Ramos (cell line): Measurements from ENCODE around the gene FNDC8.
"Not testable (repeated sequence)": the region's sequence is repeated elsewhere in the genome, so short reads cannot be mapped to it uniquely, and the experiment has no call there.

Source experiments
- in situ Hi-C: fragments of 300-500 bp; cut with MboI; formaldehyde crosslinking; loops from one replicate; pipeline ENCODE4 v1.14.3; 2022; ENCODE audit warnings: low sequenced_read_pairs; ENCODE audit not compliant: unreplicated experiment

FNDC8 gene

DNA sequence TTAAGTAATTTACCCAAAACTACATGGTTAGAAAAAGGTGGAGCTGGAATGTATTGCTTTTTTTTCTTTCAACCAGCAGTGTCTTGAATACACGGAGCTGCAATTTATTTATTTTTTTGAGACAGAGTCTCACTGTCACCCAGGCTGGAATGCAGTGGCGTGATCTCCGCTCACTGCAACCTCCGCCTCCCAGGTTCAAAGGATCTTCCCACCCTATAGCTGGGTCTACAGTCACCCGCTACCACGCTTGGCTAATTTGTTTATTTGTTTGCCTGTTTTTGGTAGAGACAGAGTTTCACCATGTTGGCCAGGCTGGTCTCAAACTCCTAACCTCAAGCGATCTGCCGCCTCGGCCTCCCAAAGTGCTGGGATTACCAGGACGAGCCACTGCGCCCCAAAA is 30.7 kb upstream of the FNDC8 start:
- in situ Hi-C loops, result not testable (repeated sequence)

DNA sequence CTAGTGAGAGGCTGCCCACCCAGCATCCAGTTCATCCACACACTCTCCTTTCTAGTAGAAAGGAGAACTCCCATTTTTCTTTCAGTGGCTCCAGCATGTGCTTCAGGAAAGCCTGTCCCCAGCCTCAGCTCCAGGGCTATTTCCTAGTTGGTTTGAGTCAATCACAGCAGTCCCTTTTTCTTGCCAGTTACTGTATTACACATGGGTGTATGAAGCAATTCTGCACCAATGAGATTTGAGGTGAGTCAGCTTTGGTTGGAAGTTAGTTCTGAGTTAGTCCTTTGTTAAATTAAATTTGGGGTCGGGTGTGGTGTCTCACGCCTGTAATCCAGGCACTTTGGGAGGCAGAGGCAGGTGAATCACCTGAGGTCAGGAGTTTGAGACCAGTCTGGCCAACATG is 26.5 kb upstream of the FNDC8 start:
- in situ Hi-C loops, result no loop called here

DNA sequence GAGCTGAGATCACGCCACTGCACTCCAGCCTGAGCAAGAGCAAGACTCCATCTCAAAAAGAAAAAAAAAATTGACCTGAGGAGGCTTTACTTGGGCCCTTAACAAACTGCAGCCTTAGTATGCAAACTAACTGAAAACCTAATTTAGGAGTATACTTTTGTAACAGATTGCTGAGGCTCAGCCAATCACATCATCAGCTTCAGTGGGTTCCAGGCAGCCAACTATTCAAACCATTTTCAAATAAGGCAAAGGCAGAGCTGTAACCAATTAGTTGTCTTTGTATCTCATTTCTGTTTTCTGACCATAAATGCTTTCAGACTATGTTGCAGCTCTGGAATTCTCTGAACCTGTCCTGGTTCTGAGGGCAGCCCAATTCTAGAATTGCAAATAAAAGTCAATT is 25.7 kb upstream of the FNDC8 start:
- in situ Hi-C loops, result no loop called here

DNA sequence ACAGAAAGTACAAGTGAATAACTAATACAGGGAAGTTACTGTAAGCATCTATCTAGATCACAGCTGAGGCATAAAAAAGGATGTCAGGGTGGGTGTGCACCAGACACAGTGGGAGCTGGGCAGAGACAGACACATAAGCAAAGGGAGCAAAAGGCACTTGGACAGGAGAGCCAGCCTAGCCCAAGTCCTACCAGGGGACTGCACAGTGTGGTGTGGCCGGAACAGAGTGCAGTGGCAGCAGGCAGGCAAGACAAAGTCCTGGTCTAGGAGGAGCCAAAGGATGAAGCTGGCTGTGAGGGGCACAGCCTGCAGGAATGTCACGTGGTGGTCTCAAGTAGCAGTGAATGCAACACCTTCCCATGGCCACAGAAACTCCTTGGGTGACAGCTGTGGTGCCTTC is 23.6 kb upstream of the FNDC8 start:
- in situ Hi-C loops, result no loop called here

DNA sequence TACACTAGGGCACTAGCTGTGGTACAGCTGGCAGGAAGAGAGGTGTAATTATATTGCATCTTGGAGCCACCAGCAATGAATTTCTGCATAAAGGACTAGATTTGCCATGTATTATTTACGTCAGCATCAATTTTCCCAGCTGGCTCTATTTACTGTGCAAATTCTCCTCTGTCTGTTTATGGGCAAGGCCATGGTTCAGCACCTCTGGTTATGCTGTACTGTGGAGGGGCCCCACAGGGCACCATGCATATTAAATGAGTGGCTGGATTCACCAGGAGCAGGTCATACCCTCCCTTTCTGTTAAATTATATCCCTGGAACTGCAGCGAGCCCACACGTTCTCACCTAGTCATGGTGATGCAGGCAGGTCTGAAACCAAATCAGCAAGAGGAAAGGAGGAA is 21.5 kb upstream of the FNDC8 start:
- in situ Hi-C loops, result loop anchor here (25.0 kb wide), 1 partner anchor 563 kb away; no protein-coding TSS in a partner anchor

DNA sequence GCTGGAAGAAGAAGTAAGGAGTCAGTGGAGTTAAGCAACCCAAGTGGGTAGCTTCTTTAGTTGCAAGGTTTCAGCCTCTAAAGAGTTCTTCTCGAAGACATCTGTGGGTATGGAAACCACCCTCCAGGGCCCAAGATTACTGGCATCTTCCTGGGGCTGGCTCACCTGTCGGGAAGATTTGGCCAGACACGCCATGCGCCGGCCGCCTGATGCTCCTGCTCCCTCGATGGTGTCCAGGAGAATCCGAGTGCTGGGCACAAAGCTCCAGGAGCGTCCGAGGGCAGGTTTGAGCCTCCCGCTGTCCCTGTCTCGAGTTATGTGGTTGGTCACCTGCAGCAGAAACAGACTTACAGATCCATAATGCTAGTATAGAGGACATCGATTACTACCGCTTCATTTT is 20.4 kb upstream of the FNDC8 start:
- in situ Hi-C loops, result loop anchor here (25.0 kb wide), 1 partner anchor 564 kb away; no protein-coding TSS in a partner anchor

DNA sequence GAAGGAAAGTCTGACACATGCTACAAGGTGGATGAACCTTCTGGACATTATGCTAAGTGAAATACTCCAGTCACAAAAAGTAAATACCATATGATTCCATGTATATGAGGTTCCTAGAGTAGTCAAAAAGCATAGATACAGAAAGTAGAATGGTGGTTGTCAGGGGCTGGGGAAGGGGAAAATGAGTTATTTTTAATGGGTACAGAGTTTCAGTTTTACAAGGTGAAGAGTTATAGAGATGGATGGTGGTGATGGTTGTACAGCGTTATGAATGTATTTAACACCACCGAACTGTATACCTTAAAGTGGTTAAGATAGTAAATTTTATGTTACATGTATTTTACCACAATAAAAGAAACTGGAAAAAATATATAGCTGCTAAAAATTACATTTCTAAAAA is 19.7 kb upstream of the FNDC8 start:
- in situ Hi-C loops, result loop anchor here (25.0 kb wide), 1 partner anchor 564 kb away; no protein-coding TSS in a partner anchor

DNA sequence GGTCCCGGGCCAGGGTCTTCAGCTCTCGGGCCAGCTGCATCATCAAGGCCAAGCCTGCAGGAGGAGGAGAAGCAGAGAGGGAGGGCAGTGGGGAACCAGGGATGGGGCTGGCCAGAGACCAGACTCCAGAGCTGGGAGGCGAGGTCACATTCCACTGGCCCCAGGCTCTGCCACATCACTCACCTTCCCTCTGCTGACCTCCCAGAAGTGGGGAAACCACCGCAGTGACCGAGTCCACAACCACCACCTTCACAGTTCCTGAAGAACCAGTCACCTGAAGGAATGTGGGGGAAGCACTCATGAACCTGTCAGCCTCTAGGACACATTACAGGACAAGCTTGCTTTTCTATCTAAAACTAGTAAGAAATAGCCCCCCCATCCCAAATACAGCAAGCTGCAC is 18.1 kb upstream of the FNDC8 start:
- in situ Hi-C loops, result loop anchor here (25.0 kb wide), 1 partner anchor 566 kb away; no protein-coding TSS in a partner anchor

DNA sequence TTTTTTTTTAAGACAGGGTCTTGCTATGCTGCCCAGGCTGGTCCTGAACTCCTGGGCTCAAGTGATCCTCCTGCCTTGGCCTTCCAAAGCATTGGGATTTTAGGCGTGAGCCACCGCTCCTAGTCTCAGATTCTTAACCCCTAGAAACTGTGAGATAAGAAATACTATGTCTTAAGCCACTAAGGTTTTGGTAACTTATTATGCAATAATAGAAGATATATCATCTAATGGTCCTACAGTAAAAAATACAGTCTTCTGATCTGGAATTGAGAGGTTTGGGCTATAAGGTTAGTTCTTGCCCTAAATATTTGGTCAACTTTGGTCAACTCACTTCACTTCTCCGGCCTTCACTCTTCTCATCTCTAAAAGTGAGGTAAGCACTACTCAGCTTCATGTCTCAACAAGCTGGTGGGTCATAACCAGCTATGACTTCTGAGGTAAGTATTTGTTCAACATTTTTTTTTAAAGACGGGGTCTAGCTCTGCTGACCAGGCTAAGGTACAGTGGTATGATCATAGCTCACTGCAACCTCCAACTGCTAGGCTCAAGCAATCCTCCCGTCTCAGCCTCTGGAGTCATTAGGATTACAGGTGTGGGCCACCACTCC is 16.5 kb upstream of the FNDC8 start:
- in situ Hi-C loops, result loop anchor here (25.0 kb wide), 1 partner anchor 568 kb away; no protein-coding TSS in a partner anchor

DNA sequence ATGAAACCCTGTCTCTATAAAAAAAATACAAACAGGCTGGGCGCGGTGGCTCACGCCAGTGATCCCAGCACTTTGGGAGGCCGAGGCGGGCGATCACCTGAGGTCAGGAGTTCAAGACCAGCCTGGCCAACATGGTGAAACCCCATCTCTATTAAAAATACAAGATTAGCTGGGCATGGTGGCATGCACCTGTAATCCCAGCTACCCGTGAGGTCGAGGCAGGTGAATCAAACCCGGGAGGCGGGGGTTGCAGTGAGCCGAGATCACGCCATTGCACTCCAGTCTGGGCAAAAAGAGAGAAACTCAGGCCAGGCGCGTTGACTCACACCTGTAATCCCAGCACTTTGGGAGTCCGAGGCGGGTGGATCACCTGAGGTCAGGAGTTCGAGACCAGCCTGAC is 10.6 kb upstream of the FNDC8 start:
- in situ Hi-C loops, result loop anchor here (25.0 kb wide), 1 partner anchor 573 kb away; no protein-coding TSS in a partner anchor

DNA sequence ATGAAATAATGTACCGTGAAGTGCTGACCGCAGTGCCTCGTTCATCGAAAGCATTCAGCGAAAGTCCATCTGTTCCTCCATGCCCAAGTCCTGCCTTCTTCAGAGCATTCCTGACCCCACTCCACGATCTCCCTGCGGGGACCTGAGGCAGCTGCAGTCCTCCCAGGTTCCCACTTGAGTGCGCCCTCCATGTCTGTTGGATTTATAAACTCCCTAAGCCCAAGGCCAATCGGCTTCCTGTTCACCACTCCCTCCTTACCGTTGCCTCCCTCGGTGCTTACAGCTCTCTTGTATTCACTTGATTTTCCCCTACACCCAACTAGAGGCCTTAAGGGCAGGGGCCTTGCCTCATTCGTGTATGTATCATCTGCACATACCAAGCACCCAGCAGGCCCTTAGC is 4.6 kb upstream of the FNDC8 start:
- in situ Hi-C loops, result loop anchor here (25.0 kb wide), 1 partner anchor 580 kb away; no protein-coding TSS in a partner anchor

DNA sequence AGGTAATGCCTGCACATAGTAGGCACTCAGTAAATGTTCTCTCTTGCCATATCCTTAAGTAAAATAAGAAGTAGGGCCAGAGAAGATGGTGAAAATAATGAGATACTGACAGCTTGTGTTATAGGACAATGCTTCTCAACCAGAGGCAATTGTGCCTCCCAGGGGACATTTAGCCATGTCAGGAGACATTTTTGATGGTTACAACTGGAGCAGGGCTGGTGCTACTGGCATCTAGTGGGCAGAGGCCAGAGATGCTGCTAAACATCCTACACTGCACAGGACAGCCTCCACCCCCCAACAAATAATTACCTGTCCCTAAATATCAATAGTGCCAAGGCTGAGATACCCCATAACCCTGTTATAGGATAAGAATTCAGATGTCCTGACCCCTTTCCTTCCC is 3.4 kb upstream of the FNDC8 start:
- in situ Hi-C loops, result loop anchor here (25.0 kb wide), 1 partner anchor 581 kb away; no protein-coding TSS in a partner anchor

DNA sequence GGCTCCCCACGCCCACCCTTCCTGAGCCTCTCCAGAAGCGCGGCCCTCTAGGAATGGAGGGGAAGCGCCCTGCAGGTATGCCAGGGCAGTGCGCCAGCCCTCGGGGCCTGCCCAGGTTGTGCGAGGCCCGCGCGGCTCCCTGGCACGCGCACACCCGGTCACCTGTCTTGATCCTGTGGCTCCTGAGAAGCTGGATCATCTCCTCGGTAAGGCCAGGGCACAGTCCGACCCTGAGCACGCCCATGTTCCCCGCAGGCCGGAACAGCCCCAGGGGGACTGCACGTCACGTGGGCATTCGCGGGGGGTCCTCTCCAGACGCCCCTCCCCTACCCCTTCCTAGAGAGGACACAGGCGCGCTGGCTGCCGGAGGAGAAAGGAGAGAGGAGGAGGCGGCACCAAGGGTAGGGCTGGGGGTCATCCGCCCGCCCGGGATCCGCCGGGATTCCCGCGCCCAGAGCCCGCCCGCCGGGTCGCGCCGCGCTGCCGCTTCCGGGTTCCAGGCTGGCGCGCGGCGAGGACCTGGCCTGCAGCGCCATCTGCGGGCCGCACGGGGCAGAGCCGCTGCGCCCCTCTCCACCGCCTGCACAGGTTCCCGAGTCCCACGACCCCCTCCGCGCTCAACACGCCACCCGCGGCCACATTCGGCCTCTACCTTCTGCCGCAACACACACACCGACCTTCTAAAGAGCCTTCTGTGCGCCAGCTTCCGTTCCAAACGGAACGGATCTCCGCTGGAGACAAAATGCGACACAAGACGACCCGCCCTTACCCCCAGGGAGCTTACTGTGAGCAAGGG is 1.8 kb upstream of the FNDC8 start, which contains the start of gene RAD51D:
Gene RAD51D (minus strand): TSS at position 491 of the 796 bp plus-strand sequence. CDS start 247 bp downstream, at position 244.
- in situ Hi-C loops, result loop anchor here (10.0 to 25.0 kb wide), 2 partner anchors 582 to 695 kb away; no protein-coding TSS in a partner anchor

DNA sequence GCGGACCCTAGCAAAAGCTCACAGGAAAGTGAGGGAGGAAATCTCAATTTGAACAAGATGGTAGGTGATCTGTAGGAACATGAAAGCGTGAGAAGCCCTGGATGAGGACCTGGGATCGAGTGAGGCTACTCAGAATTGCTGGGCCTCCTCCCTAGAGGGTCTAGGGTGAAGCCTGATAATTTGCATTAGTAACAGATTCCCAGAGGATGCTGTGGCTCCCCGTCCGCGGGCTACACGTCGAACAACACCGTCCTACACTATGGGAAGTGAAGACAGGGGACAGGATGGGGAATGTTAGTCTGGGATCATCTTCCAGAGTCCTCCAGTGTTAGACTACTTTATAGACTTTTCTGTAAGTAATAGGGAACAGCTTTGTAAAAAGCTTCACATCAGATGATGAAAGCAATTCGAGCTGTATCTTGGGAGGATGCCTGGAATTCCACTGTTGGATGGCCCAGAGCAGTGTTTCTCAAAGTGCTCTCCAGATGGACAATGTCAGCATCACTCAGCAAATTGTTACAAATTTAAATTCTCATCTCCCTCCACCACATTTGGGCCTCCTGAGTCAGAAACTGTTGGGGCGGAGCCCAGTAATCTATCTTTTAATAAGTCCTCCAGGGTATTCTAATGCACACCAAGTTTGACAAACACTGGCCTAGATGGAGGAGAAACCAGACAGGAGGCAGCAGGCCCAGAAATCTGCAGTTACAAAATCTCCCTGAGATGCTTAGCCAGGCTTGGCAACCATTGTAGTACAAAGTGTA is 6.5 kb downstream of the FNDC8 start:
- in situ Hi-C loops, result loop anchor here (10.0 kb wide), 1 partner anchor 703 kb away; no protein-coding TSS in a partner anchor

DNA sequence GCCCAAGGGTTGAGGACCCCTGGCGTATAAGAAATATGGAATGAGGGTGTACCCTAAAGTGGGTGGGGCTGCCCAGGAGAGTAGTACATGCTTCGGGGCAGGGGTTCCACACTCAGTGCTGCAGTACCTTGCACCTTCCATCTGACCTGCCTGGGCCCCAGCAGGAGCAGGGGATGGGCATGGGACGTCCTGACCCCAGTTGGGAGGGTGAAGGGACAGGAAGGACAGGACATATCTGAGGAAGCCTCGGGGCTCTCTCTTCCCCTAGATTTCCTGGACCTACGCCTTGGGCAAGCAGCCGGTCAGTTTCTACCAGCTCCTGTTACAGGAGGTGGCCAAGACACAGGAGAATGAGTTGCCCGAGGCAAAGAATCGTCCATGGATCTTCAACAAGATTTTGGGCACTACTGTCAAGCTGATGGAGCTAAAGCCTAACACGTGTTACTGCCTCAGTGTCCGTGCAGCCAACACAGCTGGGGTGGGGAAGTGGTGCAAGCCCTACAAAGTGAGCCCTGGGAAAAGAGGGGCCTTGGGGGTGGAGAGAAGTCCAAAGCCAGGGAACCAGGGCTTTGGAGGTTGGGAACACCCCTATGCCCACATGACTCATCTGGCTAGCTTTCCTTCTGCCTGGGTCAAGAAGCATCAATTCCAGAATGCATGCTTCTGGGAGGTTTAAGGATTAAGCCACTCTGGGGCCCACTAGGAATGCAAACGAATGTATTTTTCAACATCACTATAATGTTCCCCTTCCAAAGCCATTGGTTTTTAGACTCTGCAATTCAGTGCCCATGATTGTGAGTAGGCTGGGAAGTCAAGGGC is 7.9 kb downstream of the FNDC8 start:
- in situ Hi-C loops, result loop anchor here (10.0 kb wide), 1 partner anchor 705 kb away; no protein-coding TSS in a partner anchor

DNA sequence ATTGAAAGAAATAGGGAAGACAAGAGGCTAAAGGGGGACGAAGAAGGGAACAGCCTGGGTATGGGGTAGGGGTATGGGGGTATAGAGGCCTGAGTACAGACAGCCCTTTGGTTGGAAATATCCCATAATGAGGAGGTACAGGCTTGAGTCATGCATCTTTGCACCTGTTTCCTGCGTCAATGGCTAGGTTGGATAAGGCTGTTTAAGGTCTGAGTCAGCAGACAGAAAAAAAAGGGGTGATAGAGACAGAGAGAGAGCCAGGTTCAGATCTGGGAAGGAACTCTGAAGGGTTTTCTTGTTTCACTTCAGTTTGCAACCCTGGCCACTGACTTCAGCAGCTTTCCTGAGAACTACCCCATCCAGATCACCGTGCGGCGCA is 8.5 kb downstream of the FNDC8 start:
- in situ Hi-C loops, result loop anchor here (10.0 kb wide), 1 partner anchor 705 kb away; no protein-coding TSS in a partner anchor

DNA sequence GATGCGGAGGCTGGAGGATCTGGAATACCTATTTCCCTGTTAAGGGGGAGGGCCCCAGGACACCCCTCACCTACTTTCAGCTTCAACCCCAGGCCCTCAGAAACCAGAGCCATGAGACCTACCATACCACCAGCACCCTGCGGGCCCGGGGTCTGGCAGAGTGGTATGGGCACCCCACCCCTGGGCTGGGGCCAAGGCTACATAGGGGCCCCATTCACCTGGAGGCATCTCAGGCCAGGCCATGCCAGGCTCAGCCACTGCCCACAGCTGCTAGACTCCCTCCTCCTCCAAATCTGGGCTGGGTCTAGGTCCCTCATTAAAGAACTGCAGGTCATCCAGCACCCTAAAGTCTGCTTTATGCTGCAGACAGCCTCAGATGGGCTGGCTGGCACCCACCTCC is 9.0 kb downstream of the FNDC8 start:
- in situ Hi-C loops, result no loop called here

DNA sequence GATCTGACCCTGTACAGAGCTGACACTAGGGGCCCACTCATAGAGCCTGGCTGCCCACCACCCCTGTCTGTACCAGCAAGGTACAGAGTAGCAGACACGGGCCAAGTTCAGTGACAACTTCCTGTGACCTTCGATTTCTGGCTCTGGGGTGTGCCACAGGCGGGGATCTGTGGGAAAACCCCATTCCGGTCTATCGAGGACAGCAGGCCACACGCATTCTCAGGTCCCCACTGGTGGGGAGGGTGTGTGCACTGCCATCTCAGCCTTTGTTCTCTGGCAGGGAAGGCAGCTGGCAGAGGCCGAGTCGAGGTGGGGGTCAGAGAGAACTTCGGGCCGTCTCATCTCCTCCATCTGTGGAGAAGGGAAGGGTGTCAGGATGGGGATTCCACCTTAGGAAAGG is 10.7 kb downstream of the FNDC8 start:
- in situ Hi-C loops, result no loop called here

DNA sequence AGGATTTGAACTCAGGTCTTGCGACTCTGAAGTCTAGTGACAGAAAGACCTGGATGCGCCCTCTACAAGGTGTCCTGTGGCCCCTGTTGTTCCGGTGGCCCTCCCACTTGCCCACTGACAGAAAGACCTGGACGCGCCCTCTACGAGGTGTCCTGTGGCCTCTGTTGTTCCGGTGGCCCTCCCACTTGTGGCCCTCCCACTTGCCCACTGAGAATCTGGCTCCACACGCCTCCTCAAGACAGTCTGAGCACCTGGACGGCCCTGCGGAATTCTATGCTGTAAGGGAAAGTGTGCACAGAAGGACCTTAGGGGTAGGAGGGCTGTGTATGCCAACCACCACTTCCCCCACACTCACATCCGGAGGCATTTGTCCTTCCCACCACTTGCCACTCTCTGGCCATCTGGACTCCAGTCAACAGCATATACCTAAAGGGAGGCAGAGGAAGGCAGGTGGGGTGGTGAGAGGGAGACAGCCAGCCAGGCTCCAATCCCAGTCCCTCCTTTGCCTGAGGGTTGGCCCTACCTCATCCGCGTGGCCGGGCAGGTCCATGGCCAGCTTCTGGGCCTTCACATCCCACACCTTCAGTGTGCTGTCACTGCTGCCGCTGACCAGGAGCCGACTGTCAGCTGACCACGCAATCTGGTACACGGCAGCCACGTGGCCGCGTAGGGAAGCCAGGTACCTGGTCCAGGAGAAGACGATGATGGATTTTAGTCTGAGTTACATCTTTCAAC is 11.6 kb downstream of the FNDC8 start:
- in situ Hi-C loops, result no loop called here
